HCT116 (cell line): ENCODE measurements around the gene ADAM10. TPM values are rescaled to one million over a fixed set of nuclear protein-coding genes. Genes with fewer than 3 reads are reported as not detected.

Experiments
- ATAC-seq: fragments of 200-7000 bp; cut with Tn5 transposase; 2 replicates; pipeline ENCODE4 v1.9.1; 2020; ENCODE audit warnings: mild to moderate bottlenecking, moderate library complexity
- BruUV-seq: library from RNA; stranded (reverse); fragments of 400-500 nt; replicated peaks from 2 replicates; lab custom pipeline; 2021; lab: Mats Ljungman, UMichigan
- CTCF ChIA-PET: fragments of 300-600 bp; sonication (Branson Sonifier 250); formaldehyde crosslinking; loops from one replicate; lab custom pipeline; 2021; ENCODE audit warnings: antibody characterized with exemption; lab: Charles Lee
- POLR2A ChIA-PET: fragments of 300-600, 350-600 bp; sonication (Branson Sonifier 250); formaldehyde crosslinking; loops from one replicate; lab custom pipeline; 2021; ENCODE audit warnings: antibody characterized with exemption; lab: Charles Lee
- RAD21 ChIA-PET, 2 experiments: fragments of 300-600 bp; sonication (Branson Sonifier 250); formaldehyde crosslinking; loops; one replicate each; lab custom pipeline; 2023; ENCODE audit warnings: low total read pairs in 2 of 2; ENCODE audit not compliant: uncharacterized antibody in 2 of 2, unreplicated experiment in 2 of 2, low non-redundant PET in 1 of 2; lab: Charles Lee
- DNase-seq: peaks from one replicate; pipeline ENCODE4 v3.0.0-alpha.2; 2010; ENCODE audit warnings: low read depth, low spot score
- H2AFZ ChIP-seq: fragments of 200-600 bp; shearing (Covaris generic), sonication (generic); 2 replicates; pipeline ENCODE4 v1.6.1; 2017; ENCODE audit warnings: low read depth, mixed run types, mixed read lengths, antibody characterized with exemption, low read length; ENCODE audit not compliant: poor library complexity, severe bottlenecking
- H3K27ac ChIP-seq: 2 replicates; pipeline ENCODE4 v1.5.1; 2012; ENCODE audit warnings: low read depth, low read length
- H3K27me3 ChIP-seq: fragments of 200-600 bp; sonication (generic); 2 replicates; pipeline ENCODE4 v1.6.1; 2016; ENCODE audit warnings: mixed run types, low read length, mixed read lengths; ENCODE audit not compliant: insufficient read depth
- H3K36me3 ChIP-seq, 2 experiments: fragments of 200-500 bp in 1 of 2; fragments of 200-600 bp in 1 of 2; sonication (Bioruptor generic) in 1 of 2; sonication (generic) in 1 of 2; 2 replicates each; pipeline versions ENCODE4 v1.5.1 to v1.6.1; 2014 to 2016; ENCODE audit warnings: low read length in 2 of 2, inconsistent platforms in 1 of 2, mixed read lengths in 1 of 2, mixed run types in 1 of 2; ENCODE audit not compliant: insufficient read depth in 2 of 2, control insufficient read depth in 1 of 2
- H3K4me1 ChIP-seq, 2 experiments: fragments of 200-600 bp in 1 of 2; sonication (generic) in 1 of 2; 2 replicates each; pipeline versions ENCODE4 v1.5.1 to v1.6.1; 2012 to 2017; ENCODE audit warnings: low read length in 2 of 2, inconsistent platforms in 1 of 2, mild to moderate bottlenecking in 1 of 2, mixed read lengths in 1 of 2, mixed run types in 1 of 2, moderate library complexity in 1 of 2; ENCODE audit not compliant: insufficient read depth in 2 of 2, control insufficient read depth in 1 of 2
- H3K4me2 ChIP-seq: fragments of 200-600 bp; sonication (generic); 2 replicates; pipeline ENCODE4 v1.6.1; 2017; ENCODE audit warnings: mixed run types, low read length, mixed read lengths
- H3K4me3 ChIP-seq, 2 experiments: fragments of 200-600 bp in 1 of 2; sonication (generic) in 1 of 2; replicated peaks in 1 of 2; 2 replicates each; pipeline ENCODE4 v1.5.1; 2011 to 2016; ENCODE audit warnings: low read length in 2 of 2, control low read depth in 1 of 2, low read depth in 1 of 2, mild to moderate bottlenecking in 1 of 2, mixed read lengths in 1 of 2, mixed run types in 1 of 2
- H3K79me2 ChIP-seq: fragments of 200-600 bp; sonication (generic); 2 replicates; pipeline ENCODE4 v1.6.1; 2017; ENCODE audit warnings: mild to moderate bottlenecking, mixed run types, low read length, moderate library complexity, mixed read lengths; ENCODE audit not compliant: insufficient read depth
- H3K9ac ChIP-seq: fragments of 200-600 bp; sonication (generic); 2 replicates; pipeline ENCODE4 v1.6.1; 2016; ENCODE audit warnings: low read length, mixed read lengths
- H3K9me2 ChIP-seq: fragments of 200-600 bp; sonication (generic), shearing (Covaris generic); 2 replicates; pipeline ENCODE4 v1.6.1; 2017; ENCODE audit warnings: mixed run types, mild to moderate bottlenecking, moderate library complexity; ENCODE audit not compliant: insufficient read depth
- H3K9me3 ChIP-seq, 2 experiments: fragments of 200-500 bp in 1 of 2; fragments of 200-600 bp in 1 of 2; sonication (Bioruptor generic) in 1 of 2; sonication (generic) in 1 of 2; 2 replicates each; pipeline ENCODE4 v1.6.1; 2014 to 2017; ENCODE audit warnings: low read length in 2 of 2, mixed read lengths in 2 of 2, inconsistent platforms in 1 of 2, low read depth in 1 of 2, mild to moderate bottlenecking in 1 of 2, mixed run types in 1 of 2, moderate library complexity in 1 of 2; ENCODE audit not compliant: control insufficient read depth in 1 of 2, insufficient read depth in 1 of 2
- H4K20me1 ChIP-seq: fragments of 200-600 bp; sonication (generic), shearing (Covaris generic); 2 replicates; pipeline ENCODE4 v1.6.1; 2017; ENCODE audit warnings: mixed run types, mild to moderate bottlenecking, moderate library complexity; ENCODE audit not compliant: insufficient read depth
- ELF1 ChIP-seq: IDR thresholded peaks from 2 replicates; pipeline ENCODE4 v1.6.1; 2012; ENCODE audit warnings: low read depth, borderline replicate concordance
- EZH2 ChIP-seq: fragments of 200-600 bp; sonication (generic); IDR thresholded peaks from 2 replicates; pipeline ENCODE4 v1.6.1; 2017; ENCODE audit warnings: antibody characterized with exemption, mixed run types
- EZH2phosphoT487 ChIP-seq: fragments of 200-600 bp; IDR thresholded peaks from 2 replicates; pipeline ENCODE4 v1.6.1; 2018; ENCODE audit warnings: antibody characterized with exemption, borderline replicate concordance
- FOSL1 ChIP-seq: IDR thresholded peaks from 2 replicates; pipeline ENCODE4 v1.6.1; 2012; ENCODE audit warnings: low read depth
- JUND ChIP-seq: IDR thresholded peaks from 2 replicates; pipeline ENCODE4 v1.6.1; 2012
- POLR2A ChIP-seq: IDR thresholded peaks from 2 replicates; pipeline ENCODE4 v1.7.0; 2011; ENCODE audit warnings: borderline replicate concordance; ENCODE audit not compliant: insufficient read depth, insufficient read length; ENCODE audit errors: extremely low read depth
- RAD21 ChIP-seq: IDR thresholded peaks from 2 replicates; pipeline ENCODE4 v1.6.1; 2012; ENCODE audit warnings: low read depth, mild to moderate bottlenecking
- SRF ChIP-seq: IDR thresholded peaks from 2 replicates; pipeline ENCODE4 v1.6.1; 2012; ENCODE audit warnings: low read depth
- YY1 ChIP-seq: IDR thresholded peaks from 2 replicates; pipeline ENCODE4 v1.6.1; 2011; ENCODE audit warnings: low read length, low read depth, moderate library complexity, mild to moderate bottlenecking; ENCODE audit not compliant: insufficient replicate concordance; ENCODE audit errors: extremely low read depth
- ZFX ChIP-seq: fragments of 450-650 bp; IDR thresholded peaks from 2 replicates; pipeline ENCODE4 v1.6.1; 2017
- ZNF274 ChIP-seq: fragments of 200-500 bp; sonication (Bioruptor generic); IDR thresholded peaks from 2 replicates; pipeline ENCODE4 v1.6.1; 2014; ENCODE audit warnings: mild to moderate bottlenecking, low read depth, low read length, inconsistent platforms
- intact Hi-C: fragments of 100-400 bp; cut with micrococcal nuclease; formaldehyde crosslinking; loops from 2 replicates; pipeline ENCODE4 v1.10.0; 2022
- total RNA-seq: library from RNA; stranded (reverse); gene quantifications from one replicate; pipeline ENCODE4 v1.2.1, GENCODE V29; 2021; ENCODE audit not compliant: unreplicated experiment
- TF ChIP-seq, protein P1 (sequence below): IDR thresholded peaks from 2 replicates; pipeline ENCODE4 v1.6.1; 2011; ENCODE audit warnings: mild to moderate bottlenecking, low read length, moderate library complexity; ENCODE audit not compliant: insufficient replicate concordance; ENCODE audit errors: extremely low read depth
- TF ChIP-seq, protein P2 (sequence below): IDR thresholded peaks from 2 replicates; pipeline ENCODE4 v1.6.1; 2012; ENCODE audit warnings: low read depth

The ADAM10 gene
- total RNA-seq, 1 experiment from 2014 or later, result 158 TPM

DNA sequence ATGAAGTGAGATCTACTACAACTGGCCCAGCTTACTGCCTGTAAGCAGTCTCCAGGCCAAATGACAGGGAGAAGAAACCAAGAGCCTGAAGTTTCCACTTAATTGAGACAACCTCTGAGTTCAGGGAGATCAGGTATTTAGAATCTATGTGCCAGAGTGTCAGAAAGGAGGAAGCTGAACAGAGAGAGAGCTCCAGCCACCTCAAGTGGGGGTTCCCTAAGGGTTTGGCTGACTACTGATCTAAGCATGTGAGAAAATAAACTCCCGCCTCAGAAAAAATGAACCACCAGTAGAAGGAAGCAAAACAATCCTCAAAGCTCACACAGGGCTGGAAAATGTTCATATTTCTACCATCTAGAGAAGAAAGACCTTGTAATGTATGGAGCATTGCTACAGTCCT, 25.0 kb downstream of the ADAM10 start:
- Histone ChIP-seq H3K79me2 (peaks cover 92% of the 10 kb centered on the region), H3K27me3 (no peaks in the 10 kb centered on the region), H3K27ac (no peak overlapping the region), H3K9me3 (no peaks in the 10 kb centered on the region), H3K4me2 (no peak overlapping the region), H3K4me1 (no peaks in the 10 kb centered on the region), H3K36me3 (no peaks in the 10 kb centered on the region), H3K9me2 (no peaks in the 10 kb centered on the region), H3K9ac (no peak overlapping the region), H3K4me3 (no peak overlapping the region), H2AFZ (no peak overlapping the region), H4K20me1 (0 out of 2 replicates have a peak, but pooled peaks cover 3% of the 10 kb centered on the region)
- CTCF ChIA-PET, result no interaction called here
- RAD21 ChIA-PET, result no interaction called here
- no peak for DNase-seq
- POLR2A ChIA-PET, result no interaction called here
- intact Hi-C loops, result no loop called here
- TF ChIP-seq FOSL1, result no peak
- TF ChIP-seq YY1, result no peak
- no peak for TF ChIP-seq SRF
- TF ChIP-seq ZFX, result no peak
- BruUV-seq, result no TSS peak
- no peak for ATAC-seq

DNA sequence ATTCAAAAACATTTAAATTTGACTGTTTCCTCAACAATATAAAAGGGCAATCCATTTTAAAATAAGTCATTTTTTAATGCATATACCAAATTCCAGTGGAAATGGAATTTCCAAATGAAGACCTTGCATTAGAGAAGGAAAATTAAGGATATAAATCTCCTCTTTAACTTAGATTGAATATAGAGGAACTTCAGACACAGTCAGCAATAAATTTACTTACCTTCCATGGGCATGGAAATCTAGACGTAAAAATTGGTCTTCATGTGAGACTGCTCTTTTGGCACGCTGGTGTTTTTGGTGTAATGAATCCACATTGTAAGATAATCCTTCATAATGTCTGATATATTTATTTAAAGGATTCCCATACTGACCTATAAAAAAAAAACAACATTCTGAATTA, 32.1 kb downstream of the ADAM10 start:
- ChIA-PET CTCF (no interaction called here), RAD21 (no interaction called here), POLR2A (no interaction called here)
- Histone ChIP-seq H4K20me1 (no peaks in the 10 kb centered on the region), H3K9me3 (no peaks in the 10 kb centered on the region), H3K9me2 (no peaks in the 10 kb centered on the region), H3K4me3 (no peak overlapping the region), H3K4me1 (no peaks in the 10 kb centered on the region), H3K79me2 (peaks cover 33% of the 10 kb centered on the region), H3K27ac (no peak overlapping the region), H3K27me3 (no peaks in the 10 kb centered on the region), H2AFZ (no peak overlapping the region), H3K36me3 (0 out of 4 replicates have a peak, but pooled peaks cover 0 to 2% of the 10 kb centered on the region in 2 experiments), H3K4me2 (no peak overlapping the region)
- BruUV-seq, result no TSS peak
- DNase-seq, result no peak
- intact Hi-C loops, result no loop called here
- TF ChIP-seq EZH2 (no peak), ZNF274 (no peak), RAD21 (no peak), JUND (no peak), SRF (no peak), POLR2A (no peak), ELF1 (no peak), YY1 (no peak), EZH2phosphoT487 (no peak), ZFX (no peak)
- TF ChIP-seq, protein P1, sequence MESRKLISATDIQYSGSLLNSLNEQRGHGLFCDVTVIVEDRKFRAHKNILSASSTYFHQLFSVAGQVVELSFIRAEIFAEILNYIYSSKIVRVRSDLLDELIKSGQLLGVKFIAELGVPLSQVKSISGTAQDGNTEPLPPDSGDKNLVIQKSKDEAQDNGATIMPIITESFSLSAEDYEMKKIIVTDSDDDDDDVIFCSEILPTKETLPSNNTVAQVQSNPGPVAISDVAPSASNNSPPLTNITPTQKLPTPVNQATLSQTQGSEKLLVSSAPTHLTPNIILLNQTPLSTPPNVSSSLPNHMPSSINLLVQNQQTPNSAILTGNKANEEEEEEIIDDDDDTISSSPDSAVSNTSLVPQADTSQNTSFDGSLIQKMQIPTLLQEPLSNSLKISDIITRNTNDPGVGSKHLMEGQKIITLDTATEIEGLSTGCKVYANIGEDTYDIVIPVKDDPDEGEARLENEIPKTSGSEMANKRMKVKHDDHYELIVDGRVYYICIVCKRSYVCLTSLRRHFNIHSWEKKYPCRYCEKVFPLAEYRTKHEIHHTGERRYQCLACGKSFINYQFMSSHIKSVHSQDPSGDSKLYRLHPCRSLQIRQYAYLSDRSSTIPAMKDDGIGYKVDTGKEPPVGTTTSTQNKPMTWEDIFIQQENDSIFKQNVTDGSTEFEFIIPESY, result no peak
- TF ChIP-seq, protein P2, sequence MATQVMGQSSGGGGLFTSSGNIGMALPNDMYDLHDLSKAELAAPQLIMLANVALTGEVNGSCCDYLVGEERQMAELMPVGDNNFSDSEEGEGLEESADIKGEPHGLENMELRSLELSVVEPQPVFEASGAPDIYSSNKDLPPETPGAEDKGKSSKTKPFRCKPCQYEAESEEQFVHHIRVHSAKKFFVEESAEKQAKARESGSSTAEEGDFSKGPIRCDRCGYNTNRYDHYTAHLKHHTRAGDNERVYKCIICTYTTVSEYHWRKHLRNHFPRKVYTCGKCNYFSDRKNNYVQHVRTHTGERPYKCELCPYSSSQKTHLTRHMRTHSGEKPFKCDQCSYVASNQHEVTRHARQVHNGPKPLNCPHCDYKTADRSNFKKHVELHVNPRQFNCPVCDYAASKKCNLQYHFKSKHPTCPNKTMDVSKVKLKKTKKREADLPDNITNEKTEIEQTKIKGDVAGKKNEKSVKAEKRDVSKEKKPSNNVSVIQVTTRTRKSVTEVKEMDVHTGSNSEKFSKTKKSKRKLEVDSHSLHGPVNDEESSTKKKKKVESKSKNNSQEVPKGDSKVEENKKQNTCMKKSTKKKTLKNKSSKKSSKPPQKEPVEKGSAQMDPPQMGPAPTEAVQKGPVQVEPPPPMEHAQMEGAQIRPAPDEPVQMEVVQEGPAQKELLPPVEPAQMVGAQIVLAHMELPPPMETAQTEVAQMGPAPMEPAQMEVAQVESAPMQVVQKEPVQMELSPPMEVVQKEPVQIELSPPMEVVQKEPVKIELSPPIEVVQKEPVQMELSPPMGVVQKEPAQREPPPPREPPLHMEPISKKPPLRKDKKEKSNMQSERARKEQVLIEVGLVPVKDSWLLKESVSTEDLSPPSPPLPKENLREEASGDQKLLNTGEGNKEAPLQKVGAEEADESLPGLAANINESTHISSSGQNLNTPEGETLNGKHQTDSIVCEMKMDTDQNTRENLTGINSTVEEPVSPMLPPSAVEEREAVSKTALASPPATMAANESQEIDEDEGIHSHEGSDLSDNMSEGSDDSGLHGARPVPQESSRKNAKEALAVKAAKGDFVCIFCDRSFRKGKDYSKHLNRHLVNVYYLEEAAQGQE, result no peak
- TF ChIP-seq, all 23 proteins: peak for 0
- ATAC-seq, result no peak
- H3K9ac ChIP-seq, result no peak overlapping the region
